T-cell (primary cell): ENCODE results near the gene NADSYN1. TPM values are rescaled to one million over a fixed set of nuclear protein-coding genes. Genes with fewer than 3 reads are reported as not detected.

ENCODE experiments used
- ATAC-seq, 4 experiments: fragments of 200-7000 bp in 3 of 4; fragments of 150-1000 bp in 1 of 4; cut with Tn5 transposase; replicated peaks in 1 of 4; 1 replicate in 3 of 4; 2 replicates in 1 of 4; pipeline ENCODE4 v1.10.0; 2021; ENCODE audit warnings: moderate library complexity in 3 of 4, mild to moderate bottlenecking in 2 of 4, moderate number of reproducible peaks in 1 of 4
- CTCF ChIA-PET, 2 donors: fragments of 300-600 bp; sonication (Branson Sonifier 250); formaldehyde crosslinking; loops; one replicate each; lab custom pipeline; 2022; ENCODE audit warnings: antibody characterized with exemption in 2 of 2; lab: Charles Lee
- POLR2A ChIA-PET, 2 donors: fragments of 300-600 bp; sonication (Branson Sonifier 250); formaldehyde crosslinking; loops; one replicate each; lab custom pipeline; 2022; ENCODE audit warnings: antibody characterized with exemption in 2 of 2; lab: Charles Lee
- DNase-seq, 35 experiments: peaks; one replicate each; pipeline versions ENCODE4 v3.0.0 to v3.0.0-alpha.2; 2013 to 2023
- H3K27ac ChIP-seq: one replicate; pipeline ENCODE4 v1.5.1; 2013; ENCODE audit warnings: low read length
- H3K27me3 ChIP-seq, 2 experiments: replicated peaks in 1 of 2; 1 replicate in 1 of 2; 2 replicates in 1 of 2; pipeline versions ENCODE4 v1.6.1 to v1.7.0; 2013; ENCODE audit warnings: low read length in 1 of 2, mixed read lengths in 1 of 2; ENCODE audit not compliant: control insufficient read depth in 2 of 2, insufficient read depth in 2 of 2; ENCODE audit errors: extremely low read depth in 1 of 2
- H3K36me3 ChIP-seq, 2 donors: 1 replicate in 1 of 2; 2 replicates in 1 of 2; pipeline versions ENCODE4 v1.6.1 to v1.7.0; 2013; ENCODE audit warnings: low read length in 1 of 2; ENCODE audit not compliant: control insufficient read depth in 2 of 2, insufficient read depth in 1 of 2; ENCODE audit errors: extremely low read depth in 1 of 2
- H3K4me1 ChIP-seq, 2 experiments: 1 replicate in 1 of 2; 2 replicates in 1 of 2; pipeline versions ENCODE4 v1.6.1 to v1.7.0; 2013; ENCODE audit warnings: low read length in 2 of 2, mixed read lengths in 1 of 2; ENCODE audit not compliant: insufficient read depth in 2 of 2, control insufficient read depth in 1 of 2; ENCODE audit errors: extremely low read depth in 1 of 2
- H3K4me3 ChIP-seq, 2 donors: 1 replicate in 1 of 2; 2 replicates in 1 of 2; pipeline versions ENCODE4 v1.5.1 to v1.7.0; 2013; ENCODE audit warnings: mild to moderate bottlenecking in 2 of 2, low read length in 1 of 2, moderate library complexity in 1 of 2; ENCODE audit not compliant: control insufficient read depth in 1 of 2; ENCODE audit errors: extremely low read depth in 1 of 2
- H3K9me3 ChIP-seq: 2 replicates; pipeline ENCODE4 v1.7.0; 2013
- H3K27ac Mint-ChIP-seq, 2 donors: one replicate each; pipeline ENCODE4 v1.8.0; 2020 to 2021; ENCODE audit warnings: mild to moderate bottlenecking in 2 of 2, mixed read lengths in 2 of 2
- H3K27me3 Mint-ChIP-seq, 2 donors: one replicate each; pipeline ENCODE4 v1.8.0; 2021 to 2022; ENCODE audit warnings: mixed read lengths in 2 of 2
- H3K36me3 Mint-ChIP-seq: one replicate; pipeline ENCODE4 v1.8.0; 2021; ENCODE audit warnings: mixed read lengths
- H3K4me1 Mint-ChIP-seq, 3 donors: one replicate each; pipeline ENCODE4 v1.8.0; 2020 to 2022; ENCODE audit warnings: mixed read lengths in 3 of 3, mild to moderate bottlenecking in 1 of 3
- H3K4me3 Mint-ChIP-seq, 3 donors: one replicate each; pipeline ENCODE4 v1.8.0; 2020 to 2022; ENCODE audit warnings: mild to moderate bottlenecking in 3 of 3, mixed read lengths in 3 of 3, moderate library complexity in 3 of 3
- H3K9me3 Mint-ChIP-seq, 3 donors: one replicate each; pipeline ENCODE4 v1.8.0; 2020 to 2022; ENCODE audit warnings: mixed read lengths in 3 of 3
- WGBS: methylation state at CpG from one replicate; pipeline ENCODE4 v1.1.5; 2013; ENCODE audit warnings: missing lambda C conversion rate; ENCODE audit not compliant: insufficient coverage; 5-methylcytosine and 5-hydroxymethylcytosine counted together
- total RNA-seq, 35 experiments: library from RNA in 6 of 35; stranded (reverse) in 6 of 35; fragments of 120-200 nt in 1 of 35; gene quantifications; one replicate each; pipeline versions ENCODE4 v1.2.1 to v1.2.4 and lab custom pipeline; 2013 to 2026

Gene NADSYN1
- total RNA-seq, 5 donors from 2014 or later (not counting 1 experiment from before 2014, with no cell fraction given) = 125 to 190 (median 162) TPM

DNA sequence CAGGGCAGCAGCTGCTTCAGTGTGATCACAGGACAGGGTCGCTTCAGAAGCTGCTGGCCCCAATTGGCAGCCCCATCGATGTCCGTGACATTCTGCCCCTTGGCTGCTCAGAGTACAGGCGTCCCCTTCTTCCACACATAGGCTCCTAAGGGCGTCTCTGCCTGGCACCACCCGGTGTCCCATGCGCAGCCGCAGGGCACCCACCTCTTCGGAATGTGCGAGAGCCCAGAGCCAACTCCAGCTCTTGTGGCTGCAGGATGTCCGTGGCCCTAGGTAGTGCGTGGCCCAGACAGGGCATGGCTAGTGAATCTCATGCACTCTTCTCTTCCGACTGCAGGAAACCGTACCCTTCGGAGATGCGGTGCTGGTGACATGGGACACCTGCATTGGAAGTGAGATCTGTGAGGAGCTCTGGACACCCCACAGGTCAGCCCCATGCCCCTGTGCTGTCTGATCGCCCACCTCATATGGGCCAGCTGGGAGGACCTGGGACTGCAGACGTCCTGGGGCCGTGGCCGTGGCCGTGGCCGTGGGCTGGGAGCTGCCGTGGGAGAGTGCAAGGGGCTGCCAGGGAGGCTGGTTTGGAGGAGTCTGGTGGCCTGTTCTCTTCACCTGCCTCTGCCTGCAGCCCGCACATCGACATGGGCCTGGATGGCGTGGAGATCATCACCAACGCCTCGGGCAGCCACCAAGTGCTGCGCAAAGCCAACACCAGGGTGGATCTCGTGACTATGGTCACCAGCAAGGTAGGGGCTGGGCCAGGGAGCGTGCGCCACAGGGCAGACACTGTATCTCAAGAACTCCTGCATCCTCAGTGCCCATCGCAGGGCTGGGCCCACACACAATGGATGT, 20.2 kb downstream of the NADSYN1 start:
- peaks cover 55% of the 10 kb centered on the region for H3K36me3 Mint-ChIP-seq
- POLR2A ChIA-PET = no interaction called here
- Histone ChIP-seq H3K4me3 (no peak overlapping the region), H3K9me3 (no peaks in the 10 kb centered on the region), H3K36me3 (peaks cover 22 to 65% of the 10 kb centered on the region in 2 donors), H3K4me1 (no peaks in the 10 kb centered on the region), H3K27me3 (no peaks in the 10 kb centered on the region), H3K27ac (no peak overlapping the region)
- DNase-seq = no peak
- 98% methylated on average over 30 of the region's 33 CpGs for WGBS
- CTCF ChIA-PET = no interaction called here
- H3K4me3 Mint-ChIP-seq = no peak overlapping the region
- no peak overlapping the region for H3K27ac Mint-ChIP-seq
- no peaks in the 10 kb centered on the region for H3K4me1 Mint-ChIP-seq
- ATAC-seq = no peak
- H3K27me3 Mint-ChIP-seq = no peaks in the 10 kb centered on the region
- no peaks in the 10 kb centered on the region for H3K9me3 Mint-ChIP-seq

DNA sequence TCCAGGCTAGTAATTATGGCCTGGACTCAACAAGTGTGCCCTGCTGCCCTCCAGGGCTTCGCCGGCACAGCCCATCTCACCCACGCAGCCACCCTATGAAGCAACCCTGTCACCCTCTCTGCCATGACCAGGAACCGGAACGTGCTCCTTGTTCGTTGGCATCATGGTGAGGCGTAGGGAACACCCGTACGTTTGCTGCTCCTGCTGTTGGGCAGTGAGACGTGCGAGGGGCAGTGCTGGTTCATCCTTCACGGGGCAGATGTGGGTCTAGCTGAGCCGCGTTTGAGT, 20.7 kb downstream of the NADSYN1 start:
- ATAC-seq = no peak
- ChIA-PET CTCF (no interaction called here), POLR2A (no interaction called here)
- no peaks in the 10 kb centered on the region for H3K4me1 ChIP-seq
- Mint-ChIP-seq H3K36me3 (peaks cover 52% of the 10 kb centered on the region), H3K27me3 (no peaks in the 10 kb centered on the region), H3K27ac (no peak overlapping the region), H3K9me3 (no peaks in the 10 kb centered on the region), H3K4me3 (no peak overlapping the region), H3K4me1 (no peaks in the 10 kb centered on the region)
- no peak for DNase-seq
- no peaks in the 10 kb centered on the region for H3K27me3 ChIP-seq
- 96% methylated on average over 14 of the region's 14 CpGs for WGBS
- no peak overlapping the region for H3K27ac ChIP-seq
- H3K9me3 ChIP-seq = no peaks in the 10 kb centered on the region
- no peak overlapping the region for H3K4me3 ChIP-seq
- peaks cover 25 to 70% of the 10 kb centered on the region in 2 donors for H3K36me3 ChIP-seq

GRCh38 chr11:71474141-71474770, 21.3 kb downstream of the NADSYN1 start:
- DNase-seq = no peak
- no peaks in the 10 kb centered on the region for H3K27me3 Mint-ChIP-seq
- CTCF ChIA-PET = interaction anchor here in 1 of 2 donors (0.7 kb wide), 1 partner anchor 29 kb away, joined by 4 read pairs; no protein-coding TSS in a partner anchor
- no peak overlapping the region for H3K4me3 ChIP-seq
- H3K27ac ChIP-seq = no peak overlapping the region
- H3K27ac Mint-ChIP-seq = no peak overlapping the region
- no peaks in the 10 kb centered on the region for H3K27me3 ChIP-seq
- peaks cover 48% of the 10 kb centered on the region for H3K36me3 Mint-ChIP-seq
- H3K4me3 Mint-ChIP-seq = no peak overlapping the region
- ATAC-seq = no peak
- H3K9me3 ChIP-seq = no peaks in the 10 kb centered on the region
- H3K4me1 ChIP-seq = no peaks in the 10 kb centered on the region
- peaks cover 28 to 74% of the 10 kb centered on the region in 2 donors for H3K36me3 ChIP-seq
- POLR2A ChIA-PET = no interaction called here
- H3K9me3 Mint-ChIP-seq = no peaks in the 10 kb centered on the region
- 98% methylated on average over 18 of the region's 27 CpGs for WGBS
- no peaks in the 10 kb centered on the region for H3K4me1 Mint-ChIP-seq

- CTCF ChIA-PET = interaction anchor here in 1 of 2 donors (0.7 kb wide), 1 partner anchor 30 kb away, joined by 4 read pairs; no protein-coding TSS in a partner anchor
- Mint-ChIP-seq H3K4me1 (no peaks in the 10 kb centered on the region), H3K9me3 (no peaks in the 10 kb centered on the region), H3K27ac (no peak overlapping the region), H3K36me3 (peaks cover 54% of the 10 kb centered on the region), H3K4me3 (no peak overlapping the region), H3K27me3 (no peaks in the 10 kb centered on the region)
- Histone ChIP-seq H3K4me1 (no peaks in the 10 kb centered on the region), H3K27me3 (no peaks in the 10 kb centered on the region), H3K4me3 (no peak overlapping the region), H3K36me3 (peaks cover 28 to 77% of the 10 kb centered on the region in 2 donors), H3K27ac (no peak overlapping the region), H3K9me3 (no peaks in the 10 kb centered on the region)
- no peak for DNase-seq
- POLR2A ChIA-PET = no interaction called here
- 98% methylated on average over 25 of the region's 26 CpGs for WGBS
- no peak for ATAC-seq
Measured at GRCh38 chr11:71474771-71475483, 21.9 kb downstream of the NADSYN1 start.

GRCh38 chr11:71476031-71476430, 23.0 kb downstream of the NADSYN1 start:
- no peak for DNase-seq
- Histone ChIP-seq H3K27ac (no peak overlapping the region), H3K27me3 (no peaks in the 10 kb centered on the region), H3K4me3 (no peak overlapping the region), H3K4me1 (no peaks in the 10 kb centered on the region), H3K36me3 (peaks cover 33 to 85% of the 10 kb centered on the region in 2 donors), H3K9me3 (no peaks in the 10 kb centered on the region)
- ATAC-seq = no peak
- ChIA-PET POLR2A (no interaction called here), CTCF (no interaction called here)
- no peaks in the 10 kb centered on the region for H3K4me1 Mint-ChIP-seq
- peaks cover 59% of the 10 kb centered on the region for H3K36me3 Mint-ChIP-seq
- H3K9me3 Mint-ChIP-seq = no peaks in the 10 kb centered on the region
- no peak overlapping the region for H3K27ac Mint-ChIP-seq
- WGBS = 98% methylated on average over 21 of the region's 21 CpGs
- H3K4me3 Mint-ChIP-seq = no peak overlapping the region
- H3K27me3 Mint-ChIP-seq = no peaks in the 10 kb centered on the region

DNA sequence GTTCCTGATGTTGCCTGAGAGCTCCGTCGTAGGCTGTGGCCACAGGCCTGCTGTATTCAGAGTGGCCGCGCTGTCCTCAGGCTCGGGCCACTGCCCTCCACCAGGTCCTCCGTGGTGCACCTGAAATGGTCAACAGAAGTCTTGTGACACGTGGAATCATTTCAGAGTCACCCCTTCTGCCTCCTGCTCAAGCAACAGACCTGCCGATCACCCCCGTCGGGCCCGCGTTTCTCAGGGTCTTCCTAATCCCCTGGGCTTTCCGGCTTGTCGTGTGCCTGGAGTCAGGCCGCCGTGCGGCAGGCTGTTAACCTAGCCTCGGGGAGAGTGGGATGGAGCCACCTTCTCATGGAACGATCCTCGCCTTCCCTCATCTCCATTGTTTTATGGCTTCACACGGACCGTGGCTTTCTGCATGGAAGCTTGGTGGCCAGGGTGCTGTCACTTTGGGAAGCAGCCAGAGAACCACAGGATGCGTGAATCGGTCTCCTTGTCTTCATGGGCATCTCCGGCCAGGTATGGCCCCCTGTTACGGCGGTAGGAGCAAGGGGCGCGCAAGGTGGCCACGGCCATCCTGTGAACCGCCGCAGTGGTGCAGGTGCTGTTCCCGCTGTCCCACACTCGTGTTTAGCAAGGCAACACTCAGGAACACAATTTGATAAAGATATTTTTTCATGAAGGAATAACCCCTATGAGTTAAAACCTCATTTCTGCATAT, 24.1 kb downstream of the NADSYN1 start:
- 97% methylated on average over 32 of the region's 34 CpGs for WGBS
- ATAC-seq = no peak
- H3K27ac Mint-ChIP-seq = no peak overlapping the region

More for the DNA sequence above, 24.1 kb downstream of the NADSYN1 start:
- CTCF ChIA-PET = no interaction called here
- peaks cover 62% of the 10 kb centered on the region for H3K36me3 Mint-ChIP-seq
- no peaks in the 10 kb centered on the region for H3K27me3 Mint-ChIP-seq
- Histone ChIP-seq H3K27ac (no peak overlapping the region), H3K9me3 (no peaks in the 10 kb centered on the region), H3K4me3 (no peak overlapping the region), H3K36me3 (peaks cover 38 to 89% of the 10 kb centered on the region in 2 donors), H3K4me1 (no peaks in the 10 kb centered on the region), H3K27me3 (no peaks in the 10 kb centered on the region)
- DNase-seq = no peak
- H3K9me3 Mint-ChIP-seq = no peaks in the 10 kb centered on the region
- H3K4me1 Mint-ChIP-seq = no peaks in the 10 kb centered on the region
- H3K4me3 Mint-ChIP-seq = no peak overlapping the region
- POLR2A ChIA-PET = no interaction called here
